K562 (cell line): ENCODE measurements around the gene ST6GALNAC6. TPM values are rescaled to one million over a fixed set of nuclear protein-coding genes. Genes with fewer than 3 reads are reported as not detected.

ENCODE experiments used
- ATF7 ChIP-seq: fragments of 450-650 bp; IDR thresholded peaks from 2 replicates; pipeline ENCODE4 v1.7.1; 2014; ENCODE audit warnings: mild to moderate bottlenecking, moderate library complexity
- COPS2 ChIP-seq: fragments of 450-650 bp; conservative IDR thresholded peaks from 2 replicates; pipeline ENCODE4 v1.6.1; 2016; ENCODE audit warnings: mild to moderate bottlenecking, moderate library complexity
- CTCF ChIP-seq, 3 experiments: IDR thresholded peaks in 2 of 3; conservative IDR thresholded peaks in 1 of 3; 2 replicates each; pipeline ENCODE4 v1.5.1; 2011 to 2012; ENCODE audit warnings: low read length in 3 of 3, mild to moderate bottlenecking in 3 of 3, control low read depth in 2 of 3, improper control_type of control experiment in 1 of 3, inconsistent platforms in 1 of 3, low read depth in 1 of 3, mixed read lengths in 1 of 3, moderate library complexity in 1 of 3; ENCODE audit not compliant: insufficient read depth in 2 of 3
- CXXC5 ChIP-seq: fragments of 250-450 bp; sonication (Bioruptor Pico); IDR thresholded peaks from 2 replicates; pipeline ENCODE4 v1.8.0; 2022; ENCODE audit warnings: inconsistent platforms, mild to moderate bottlenecking, moderate library complexity
- FOXJ3 ChIP-seq: sonication (generic); formaldehyde crosslinking; IDR thresholded peaks from 2 replicates; pipeline ENCODE4 v1.4.0; 2020; ENCODE audit warnings: mild to moderate bottlenecking, missing genetic modification reagents
- KLF13 ChIP-seq: fragments of 450-650 bp; IDR thresholded peaks from 2 replicates; pipeline ENCODE4 v1.6.1; 2016; ENCODE audit warnings: missing genetic modification characterization, low read depth, mild to moderate bottlenecking, missing compliant biosample characterization, moderate library complexity, borderline replicate concordance
- KLF16 ChIP-seq: IDR thresholded peaks from 2 replicates; pipeline ENCODE4 v1.6.1; 2016; ENCODE audit warnings: antibody characterized with exemption
- MAZ ChIP-seq, 2 experiments: fragments of 450-650 bp in 1 of 2; sonication (generic) in 1 of 2; formaldehyde crosslinking; IDR thresholded peaks in 1 of 2; conservative IDR thresholded peaks in 1 of 2; 2 replicates each; pipeline versions ENCODE4 v1.4.0 to v1.5.0; 2020; ENCODE audit warnings: mild to moderate bottlenecking in 1 of 2, missing genetic modification reagents in 1 of 2
- MYC ChIP-seq, 2 experiments: fragments of 250-450 bp in 1 of 2; sonication (Bioruptor Pico) in 1 of 2; IDR thresholded peaks; 2 replicates each; pipeline versions ENCODE4 v1.5.1 to v1.6.1; 2012 to 2021; ENCODE audit warnings: low read depth in 2 of 2, borderline replicate concordance in 1 of 2, improper control_type of control experiment in 1 of 2, low read length in 1 of 2, mild to moderate bottlenecking in 1 of 2, moderate library complexity in 1 of 2
- NRF1 ChIP-seq, 2 experiments: fragments of 450-650 bp; IDR thresholded peaks in 1 of 2; conservative IDR thresholded peaks in 1 of 2; 2 replicates each; pipeline ENCODE4 v1.6.1; 2014; ENCODE audit warnings: mild to moderate bottlenecking in 2 of 2
- TSC22D4 ChIP-seq: fragments of 450-650 bp; IDR thresholded peaks from 2 replicates; pipeline ENCODE4 v1.6.1; 2016; ENCODE audit warnings: missing genetic modification characterization, missing biosample characterization, control low read depth
- polyA plus RNA-seq, 8 experiments: library from polyadenylated mRNA; depleted of rRNA in 4 of 8; stranded (reverse) in 5 of 8; unstranded in 3 of 8; fragments of >200 nt; fragmentation: Nextera tagmentation in 2 of 8; fragmentation: Illumina TruSeq in 1 of 8; extraction: Ambion mirVana in 2 of 8; extraction: Trizol in 1 of 8; gene quantifications; 2 replicates each; pipeline versions ENCODE4 v1.2.1 to v1.2.3, GENCODE V29; 2011 to 2014; ENCODE audit warnings: inconsistent platforms in 1 of 8, missing spikeins in 1 of 8
- total RNA-seq, 7 experiments: library from RNA; depleted of rRNA in 6 of 7; stranded (reverse); fragments of >200 nt in 6 of 7; fragmentation: Illumina TruSeq in 2 of 7; extraction: Trizol in 2 of 7; gene quantifications; 2 replicates each; pipeline versions ENCODE4 v1.2.1 to v1.2.3, GENCODE V29; 2011 to 2021; ENCODE audit warnings: low replicate concordance in 1 of 7

Gene ST6GALNAC6
- total and polyA plus RNA-seq, 9 of the 15 experiments (the other 6 are each of a cell fraction or from before 2014, with no cell fraction given) = 0.13 to 23.0 (median 14.5) TPM

GRCh38 chr9:127943731-127944144 lies 44.3 kb upstream of the ST6GALNAC6 start (continued):
- TF ChIP-seq TSC22D4 (tag) (no peak), COPS2 (no peak), MYC (IDR thresholded peaks at IDR 0.05; ENCODE audit: low read depth, low read length) (peak; percentile 49; the same call in 1 of the 2 replicates), MYC (CRISPR knock-in tag; IDR thresholded peaks at IDR 0.05; ENCODE audit: borderline replicate concordance, low read depth) (no peak), KLF13 (peak; percentile 80; the same call in 1 of the 2 replicates), CTCF (IDR thresholded peaks at IDR 0.05 in 2 of 3, conservative IDR thresholded peaks at IDR 0.05 in 1 of 3; ENCODE audit: insufficient read depth in 2 of 3, low read depth in 1 of 3, low read length in 3 of 3) (peak; percentile 93 to 95 (median 94)), ATF7 (0 out of 2 replicates have a peak, but pooled peaks have one; percentile 25), NRF1 (conservative IDR thresholded peaks at IDR 0.05 in 1 of 2, IDR thresholded peaks at IDR 0.05 in 1 of 2) (peak; percentile 74 to 79), MAZ (CRISPR knock-in tag; conservative IDR thresholded peaks at IDR 0.05 in 1 of 2, IDR thresholded peaks at IDR 0.05 in 1 of 2) (peak; percentile 40 to 74; a peak in 1 of 4 replicates), CXXC5 (no peak), FOXJ3 (CRISPR knock-in tag) (no peak), KLF16 (peak; percentile 48; the same call in 1 of the 2 replicates)
